ENCODE data around the gene MRPS18A.
A peak's percentile ranks its signal among the peaks of the same experiment; 100 is the strongest.
"Not testable (repeated sequence)": the region's sequence is repeated elsewhere in the genome, so short reads cannot be mapped to it uniquely, and the experiment has no call there.

Gene MRPS18A

DNA sequence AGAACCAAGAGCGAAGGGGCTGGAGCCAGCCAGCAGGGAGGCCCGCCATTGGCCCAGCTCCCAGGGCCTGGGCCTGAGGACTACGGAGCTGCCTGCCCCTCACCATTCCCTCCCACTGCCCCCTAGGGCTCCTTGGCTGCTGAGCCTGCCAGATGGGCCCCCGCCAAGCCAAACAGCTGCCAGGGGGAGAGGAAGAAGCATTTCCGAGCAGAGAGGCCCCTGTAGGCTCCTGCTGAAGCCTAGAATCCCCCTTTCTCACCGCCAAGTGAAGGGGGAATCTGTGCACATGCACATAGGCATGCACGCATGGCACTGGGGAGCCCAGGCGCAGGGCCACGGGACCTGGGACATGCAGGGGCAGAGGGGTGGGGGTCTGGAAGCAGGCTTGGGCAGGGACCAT lies 28.5 kb upstream of the MRPS18A start:
- DNase-seq = peak; percentile 37 to 56

- no peak for DNase-seq
Measured at GRCh38 chr6:43715056-43715788, 27.6 kb upstream of the MRPS18A start.

- no peak for DNase-seq
Measured at GRCh38 chr6:43714311-43715055, 26.9 kb upstream of the MRPS18A start.

- DNase-seq = no peak
Measured at GRCh38 chr6:43713643-43714310, 26.2 kb upstream of the MRPS18A start.

- DNase-seq = no peak
Measured at GRCh38 chr6:43712579-43712978, 25.0 kb upstream of the MRPS18A start.

- no peak for DNase-seq
Measured at GRCh38 chr6:43710576-43710975, 23.0 kb upstream of the MRPS18A start.

GRCh38 chr6:43709654-43710303 lies 22.2 kb upstream of the MRPS18A start:
- no peak for DNase-seq

- DNase-seq = no peak
Measured at GRCh38 chr6:43708860-43709653, 21.5 kb upstream of the MRPS18A start.

DNA sequence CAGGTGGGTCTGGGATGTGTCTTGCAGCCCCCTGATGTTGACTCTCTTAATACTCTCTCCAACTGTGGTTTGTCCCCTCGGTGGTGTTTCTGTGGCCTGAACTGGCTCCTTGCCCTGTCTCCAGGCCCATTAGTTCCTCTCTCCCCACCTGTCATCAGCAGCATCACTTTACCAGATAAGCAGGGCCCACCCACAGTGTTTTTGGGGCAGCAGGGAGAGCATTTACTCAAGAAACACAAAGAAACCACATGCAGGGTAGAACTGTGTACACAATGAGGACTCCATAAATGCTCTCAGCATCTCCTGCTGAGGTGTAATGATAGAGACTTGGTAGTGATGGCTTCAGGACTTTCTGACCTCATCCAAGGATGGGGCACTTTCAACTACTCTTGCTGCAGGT lies 20.2 kb upstream of the MRPS18A start:
- DNase-seq = peak in 1 of 2 experiments; percentile 24

DNA sequence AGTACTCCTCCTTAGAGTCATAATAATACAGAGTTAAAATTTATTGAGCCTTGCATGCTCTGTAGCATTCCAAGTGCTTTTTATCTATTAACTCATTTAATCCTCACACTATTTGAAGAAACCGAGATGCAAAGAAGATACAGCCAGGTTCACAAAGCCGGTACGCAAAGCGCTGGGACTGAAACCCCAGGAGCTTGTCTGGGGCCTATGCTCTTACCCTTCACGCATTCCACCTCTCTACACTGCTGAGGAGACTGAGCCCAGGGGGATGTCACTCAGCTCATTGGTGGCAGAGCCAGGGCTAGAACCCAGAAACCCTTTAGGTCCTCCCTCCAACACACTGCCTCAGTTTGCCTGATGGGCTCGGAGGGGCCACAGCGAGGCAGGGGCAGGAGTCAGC lies 19.7 kb upstream of the MRPS18A start:
- DNase-seq = no peak

GRCh38 chr6:43706788-43707187 lies 19.2 kb upstream of the MRPS18A start:
- DNase-seq = no peak

DNA sequence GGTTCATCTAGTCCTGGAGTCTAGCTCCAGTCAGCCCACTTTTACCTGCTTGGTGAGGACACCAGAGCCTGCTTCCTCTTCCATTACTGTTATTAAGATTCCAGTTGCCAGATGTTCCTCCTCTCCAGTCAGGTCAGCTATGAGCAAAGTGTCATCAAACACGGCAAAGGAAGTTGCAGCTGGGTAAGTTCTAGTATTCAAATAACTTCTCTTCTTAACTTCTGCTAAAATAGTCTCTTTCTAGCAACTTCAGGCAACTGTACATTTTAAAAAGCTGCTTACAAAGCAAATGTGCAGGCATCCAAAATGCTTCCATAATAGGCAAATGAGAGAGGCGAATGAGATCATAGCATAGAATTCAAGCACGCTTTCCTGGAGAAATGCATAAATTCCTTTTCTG lies 18.4 kb upstream of the MRPS18A start:
- DNase-seq = no peak

DNA sequence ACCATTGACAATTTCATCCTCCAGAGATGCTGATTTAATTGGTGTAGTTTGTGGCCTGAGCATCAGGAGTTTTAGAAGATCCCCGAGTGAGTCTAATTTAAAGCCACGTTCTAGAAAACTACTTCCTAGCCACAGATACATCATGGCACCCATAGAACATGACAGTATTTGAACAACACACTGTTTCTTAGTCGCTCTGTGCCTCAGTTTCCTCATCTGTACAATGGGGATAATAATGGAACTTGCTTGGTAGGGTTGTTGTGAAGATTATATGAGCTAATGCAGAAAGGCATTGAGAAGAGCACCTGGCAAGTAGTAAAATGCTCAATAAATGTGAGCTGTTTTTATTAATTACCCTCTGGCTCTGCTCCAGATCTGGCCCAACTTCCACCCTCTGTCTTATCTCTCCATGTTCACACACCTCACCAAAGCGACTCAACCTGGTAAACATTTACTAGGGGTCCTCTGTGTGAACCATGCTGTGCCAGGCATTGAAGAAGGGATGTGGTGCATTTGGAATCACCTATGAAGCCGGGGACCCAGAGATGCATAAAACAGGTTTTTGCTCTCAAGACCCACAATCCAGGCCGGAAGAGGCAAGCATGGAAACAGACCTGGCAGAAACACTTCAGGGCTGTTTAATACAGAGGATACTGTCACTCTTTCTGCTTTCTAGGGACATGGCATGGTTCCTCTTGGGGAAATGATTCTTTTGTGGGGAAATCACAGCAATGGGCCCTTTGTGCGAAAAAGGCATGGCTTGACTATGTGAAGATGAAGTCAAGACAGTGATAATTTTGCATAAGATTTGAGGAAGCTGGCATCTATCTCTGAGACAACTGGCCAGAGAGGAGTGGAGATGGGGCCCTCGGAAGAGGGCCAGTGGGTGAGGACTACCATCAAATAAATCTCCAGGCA lies 16.2 kb upstream of the MRPS18A start:
- DNase-seq = no peak

GRCh38 chr6:43702534-43703440 lies 15.2 kb upstream of the MRPS18A start:
- peak; percentile 11 to 17 for DNase-seq

DNA sequence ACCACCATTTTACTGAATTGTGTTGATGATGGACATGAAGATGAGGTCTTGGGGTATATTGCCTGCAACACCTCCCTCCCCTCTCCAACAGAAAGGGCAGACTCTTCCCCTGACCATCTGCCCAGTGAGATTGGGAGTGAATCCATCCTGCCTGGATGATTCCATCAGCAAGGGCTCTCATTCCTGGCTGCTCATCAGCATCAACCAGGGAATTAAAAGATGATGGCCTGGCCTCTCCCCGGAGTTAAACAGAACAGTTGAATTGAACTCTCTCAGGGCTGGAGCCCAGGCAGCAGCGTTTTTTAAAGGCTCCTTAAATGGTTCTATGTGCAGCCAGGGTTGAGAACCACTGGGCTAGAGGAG lies 14.6 kb upstream of the MRPS18A start:
- DNase-seq = no peak

DNA sequence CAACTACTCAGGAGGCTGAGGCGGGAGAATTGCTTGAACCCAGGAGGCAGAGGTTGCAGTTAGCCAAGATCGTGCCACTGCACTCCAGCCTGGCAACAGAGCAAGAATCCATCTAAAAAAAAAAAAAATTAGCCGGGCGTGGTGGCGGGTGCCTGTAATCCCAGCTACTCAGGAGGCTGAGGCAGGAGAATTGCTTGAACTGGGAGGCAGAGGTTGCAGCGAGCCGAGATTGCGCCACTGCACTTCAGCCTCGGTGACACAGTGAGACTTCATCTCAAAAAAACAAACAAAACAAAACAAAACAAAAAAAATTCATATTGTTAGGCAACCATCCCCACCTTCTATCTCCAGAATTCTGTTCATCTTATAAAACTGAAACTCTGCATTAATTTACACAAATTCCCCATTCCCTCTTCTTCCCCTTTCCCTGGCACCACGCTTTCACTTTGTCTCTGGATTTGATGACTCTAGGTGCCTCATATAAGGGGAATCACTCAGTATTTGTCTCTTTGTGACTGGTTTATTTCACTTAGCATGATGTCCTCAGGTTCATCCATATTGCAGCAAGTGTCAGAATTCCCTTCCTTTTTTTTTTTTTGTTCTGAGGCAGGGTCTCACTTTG lies 13.5 kb upstream of the MRPS18A start:
- DNase-seq = not testable (repeated sequence)

GRCh38 chr6:43699564-43700186 lies 12.1 kb upstream of the MRPS18A start:
- DNase-seq = peak; percentile 43 to 62

GRCh38 chr6:43698584-43699349 lies 11.2 kb upstream of the MRPS18A start:
- no peak for DNase-seq

- no peak for DNase-seq
Measured at GRCh38 chr6:43697421-43697820, 9.8 kb upstream of the MRPS18A start.
